Colonic mucosa (tissue), 4 donors: ENCODE data around the gene LEKR1. TPM values are rescaled to one million over a fixed set of nuclear protein-coding genes. Genes with fewer than 3 reads are reported as not detected.

ENCODE experiments used
- DNase-seq: peaks from one replicate; pipeline ENCODE4 v3.0.0-alpha.2; 2020
- H3K27ac ChIP-seq: fragments of 200-600 bp; one replicate; pipeline ENCODE4 v1.8.0; 2021
- H3K27me3 ChIP-seq: fragments of 200-600 bp; one replicate; pipeline ENCODE4 v1.8.0; 2021
- H3K36me3 ChIP-seq: fragments of 200-600 bp; one replicate; pipeline ENCODE4 v1.8.0; 2021
- H3K4me1 ChIP-seq: fragments of 200-600 bp; one replicate; pipeline ENCODE4 v1.8.0; 2021; ENCODE audit warnings: mild to moderate bottlenecking
- H3K4me3 ChIP-seq: fragments of 200-600 bp; one replicate; pipeline ENCODE4 v1.8.0; 2021
- H3K9ac ChIP-seq, 2 donors: one replicate each; pipeline ENCODE4 v1.7.0; 2013; ENCODE audit warnings: control low read depth in 2 of 2, low read depth in 2 of 2, low read length in 2 of 2
- H3K9me3 ChIP-seq: fragments of 200-600 bp; one replicate; pipeline ENCODE4 v1.8.0; 2021
- intact Hi-C: fragments of 100-400 bp; cut with DNase I; formaldehyde crosslinking; loops from one replicate; pipeline ENCODE4 v1.14.1; 2022
- total RNA-seq, 2 donors: library from RNA; stranded (reverse); fragmentation: NEBNext Ultra II Directional in 1 of 2; extraction: Animal tissue kit (Norgen Biotek cat#: 25700) in 1 of 2; gene quantifications; one replicate each; pipeline ENCODE4 v1.2.1, GENCODE V29; 2021
- TF ChIP-seq, protein P1 (sequence below): fragments of 200-600 bp; IDR thresholded peaks from one replicate; pipeline ENCODE4 v1.8.0; 2022; ENCODE audit warnings: antibody characterized with exemption, mild to moderate bottlenecking
- donor health status: healthy.
- donor health status: DM: no; HTN: no; CAD: no.
- donor health status: DM: no; HTN: no; CAD: no.

Gene LEKR1
- total RNA-seq, 2 donors from 2014 or later: 1.6 to 2.0 TPM

DNA sequence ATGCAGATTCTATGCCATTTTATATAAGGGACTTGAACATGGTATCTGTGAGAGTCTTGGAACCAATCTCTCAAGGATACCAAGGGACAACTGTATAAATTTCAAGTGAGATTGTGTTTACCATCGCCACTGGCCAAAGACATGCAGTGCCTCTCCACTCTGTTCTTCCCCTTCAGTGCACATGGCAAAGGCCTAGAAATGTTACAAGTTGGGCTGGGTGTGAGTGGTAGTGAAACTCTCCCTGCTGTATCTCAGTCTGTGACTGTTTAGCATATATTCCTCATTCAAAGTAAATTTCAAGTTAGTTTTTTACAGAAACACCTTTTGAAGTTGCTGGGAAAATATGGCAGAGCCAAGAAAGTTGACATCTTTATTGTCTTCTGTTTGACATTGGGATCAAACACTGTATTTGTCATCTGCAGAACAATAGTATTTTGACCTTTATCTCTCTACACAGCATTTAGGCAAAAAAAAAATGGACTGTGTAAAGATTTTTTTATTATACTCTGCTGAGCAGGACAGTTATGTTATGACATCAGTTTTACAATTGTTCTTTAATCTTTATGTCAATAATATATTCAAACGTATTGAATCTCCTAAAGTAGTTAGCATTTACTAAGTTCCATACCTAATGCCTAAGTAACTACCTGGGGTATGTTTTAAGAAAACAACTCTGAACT is 232.4 kb downstream of the LEKR1 start:
- H3K4me3 ChIP-seq: no peak overlapping the region
- no peak for DNase-seq
- TF ChIP-seq, protein P1, sequence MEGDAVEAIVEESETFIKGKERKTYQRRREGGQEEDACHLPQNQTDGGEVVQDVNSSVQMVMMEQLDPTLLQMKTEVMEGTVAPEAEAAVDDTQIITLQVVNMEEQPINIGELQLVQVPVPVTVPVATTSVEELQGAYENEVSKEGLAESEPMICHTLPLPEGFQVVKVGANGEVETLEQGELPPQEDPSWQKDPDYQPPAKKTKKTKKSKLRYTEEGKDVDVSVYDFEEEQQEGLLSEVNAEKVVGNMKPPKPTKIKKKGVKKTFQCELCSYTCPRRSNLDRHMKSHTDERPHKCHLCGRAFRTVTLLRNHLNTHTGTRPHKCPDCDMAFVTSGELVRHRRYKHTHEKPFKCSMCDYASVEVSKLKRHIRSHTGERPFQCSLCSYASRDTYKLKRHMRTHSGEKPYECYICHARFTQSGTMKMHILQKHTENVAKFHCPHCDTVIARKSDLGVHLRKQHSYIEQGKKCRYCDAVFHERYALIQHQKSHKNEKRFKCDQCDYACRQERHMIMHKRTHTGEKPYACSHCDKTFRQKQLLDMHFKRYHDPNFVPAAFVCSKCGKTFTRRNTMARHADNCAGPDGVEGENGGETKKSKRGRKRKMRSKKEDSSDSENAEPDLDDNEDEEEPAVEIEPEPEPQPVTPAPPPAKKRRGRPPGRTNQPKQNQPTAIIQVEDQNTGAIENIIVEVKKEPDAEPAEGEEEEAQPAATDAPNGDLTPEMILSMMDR: no peak
- H3K27me3 ChIP-seq: no peaks in the 10 kb centered on the region
- intact Hi-C loops: no loop called here
- no peaks in the 10 kb centered on the region for H3K4me1 ChIP-seq
- H3K9me3 ChIP-seq: no peaks in the 10 kb centered on the region
- no peak overlapping the region for H3K27ac ChIP-seq
- H3K36me3 ChIP-seq: no peaks in the 10 kb centered on the region
- no peak overlapping the region for H3K9ac ChIP-seq

DNA sequence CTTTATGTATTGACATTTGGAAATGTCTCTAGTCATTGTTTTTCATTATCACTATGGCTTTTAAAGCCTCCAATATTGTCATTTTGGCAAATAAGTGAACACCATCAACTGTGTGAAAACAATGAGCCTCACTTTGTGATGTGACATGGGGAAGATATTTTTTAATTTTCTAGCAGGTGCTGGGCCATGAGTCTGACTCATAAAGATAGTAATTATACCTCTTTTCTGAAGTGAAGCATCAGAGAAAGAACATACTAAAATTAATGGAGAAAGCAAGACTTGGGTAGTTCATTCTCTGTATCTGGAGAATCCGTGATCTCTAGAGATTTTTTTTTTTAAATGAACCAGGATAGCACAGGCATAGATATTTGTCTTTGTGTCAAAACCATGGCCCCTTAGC is 233.0 kb downstream of the LEKR1 start:
- TF ChIP-seq, protein P1: no peak
- Histone ChIP-seq H3K36me3 (no peaks in the 10 kb centered on the region), H3K4me1 (no peaks in the 10 kb centered on the region), H3K27ac (no peak overlapping the region), H3K9me3 (no peaks in the 10 kb centered on the region), H3K27me3 (no peaks in the 10 kb centered on the region), H3K9ac (no peak overlapping the region), H3K4me3 (no peak overlapping the region)
- intact Hi-C loops: no loop called here
- no peak for DNase-seq

DNA sequence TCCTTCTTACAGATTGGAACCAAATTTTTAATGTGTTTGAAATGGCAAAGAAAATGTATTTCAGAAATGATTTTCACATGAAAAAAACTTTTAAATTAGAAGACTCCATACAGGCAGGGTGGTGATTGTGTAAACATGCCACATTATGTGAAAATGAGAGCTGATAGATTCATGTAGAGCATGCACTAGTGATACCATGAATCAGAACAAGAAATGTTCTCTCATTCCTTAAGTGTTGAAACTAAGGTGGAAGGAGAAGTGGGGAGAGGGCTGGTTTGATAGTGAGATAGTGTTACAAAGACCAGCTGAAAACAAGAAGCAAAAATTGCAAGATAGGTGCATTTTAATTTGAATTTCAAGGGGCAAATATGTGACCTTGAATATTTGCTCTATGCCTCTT is 233.5 kb downstream of the LEKR1 start:
- Histone ChIP-seq H3K9me3 (no peaks in the 10 kb centered on the region), H3K27ac (no peak overlapping the region), H3K9ac (no peak overlapping the region), H3K36me3 (no peaks in the 10 kb centered on the region), H3K4me1 (no peaks in the 10 kb centered on the region), H3K27me3 (no peaks in the 10 kb centered on the region), H3K4me3 (no peak overlapping the region)
- intact Hi-C loops: no loop called here
- TF ChIP-seq, protein P1: no peak
- DNase-seq: no peak

DNA sequence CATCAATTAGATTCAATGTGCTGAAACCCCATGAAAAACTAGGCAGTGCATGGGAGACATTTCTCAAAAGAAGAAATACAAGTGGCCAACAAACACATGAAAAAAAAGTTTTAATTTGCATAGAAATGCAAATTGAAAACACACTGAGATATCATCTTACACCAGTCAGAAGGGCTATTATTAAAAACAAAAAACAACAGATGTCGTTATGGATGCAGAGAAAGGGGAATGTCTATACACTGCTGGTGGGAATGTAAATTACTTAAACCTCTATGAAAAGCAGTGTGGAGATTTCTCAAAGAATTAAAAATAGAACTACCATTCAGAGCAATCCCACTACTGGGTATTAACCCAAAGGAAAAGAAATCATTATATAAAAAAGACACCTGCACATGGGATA is 235.1 kb downstream of the LEKR1 start:
- Histone ChIP-seq H3K27me3 (no peaks in the 10 kb centered on the region), H3K4me3 (no peak overlapping the region), H3K36me3 (no peaks in the 10 kb centered on the region), H3K9me3 (no peaks in the 10 kb centered on the region), H3K9ac (no peak overlapping the region), H3K4me1 (no peaks in the 10 kb centered on the region), H3K27ac (no peak overlapping the region)
- no peak for DNase-seq
- intact Hi-C loops: no loop called here
- TF ChIP-seq, protein P1: no peak

DNA sequence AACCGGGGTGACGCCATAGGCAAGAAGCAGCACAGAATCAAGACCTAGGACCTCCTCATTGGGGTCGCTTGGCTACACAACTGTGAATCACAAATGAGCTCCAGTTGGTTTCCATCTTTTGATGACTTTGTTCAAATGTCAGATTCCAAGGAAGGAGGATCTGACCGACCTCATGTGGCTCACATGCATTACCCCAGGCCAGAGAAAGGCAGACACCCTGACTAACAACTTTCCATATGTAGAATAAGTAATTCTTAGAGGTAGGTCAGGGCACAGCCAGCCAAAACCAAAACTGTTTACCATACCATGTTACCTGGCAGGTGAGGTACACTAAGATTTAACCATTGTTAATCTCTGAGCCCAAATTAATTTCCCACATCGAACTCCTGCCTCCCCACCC is 237.3 kb downstream of the LEKR1 start:
- H3K9ac ChIP-seq: no peak overlapping the region
- no peaks in the 10 kb centered on the region for H3K9me3 ChIP-seq
- intact Hi-C loops: no loop called here
- H3K4me1 ChIP-seq: no peaks in the 10 kb centered on the region
- no peaks in the 10 kb centered on the region for H3K36me3 ChIP-seq
- no peak for DNase-seq
- TF ChIP-seq, protein P1: no peak
- H3K27ac ChIP-seq: no peak overlapping the region
- no peak overlapping the region for H3K4me3 ChIP-seq
- no peaks in the 10 kb centered on the region for H3K27me3 ChIP-seq
